Hepatocyte (in vitro differentiated cells): ENCODE results near the gene TGIF1.

Experiments used
- EZH2 ChIP-seq: fragments of 200-600 bp; sonication (generic); IDR thresholded peaks from 2 replicates; pipeline ENCODE4 v1.6.1; 2016; ENCODE audit warnings: antibody characterized with exemption, mild to moderate bottlenecking, borderline replicate concordance
- TF ChIP-seq, protein P1 (sequence below): fragments of 200-600 bp; sonication (generic); IDR thresholded peaks from 2 replicates; pipeline ENCODE4 v1.5.1; 2016; ENCODE audit warnings: antibody characterized with exemption, mild to moderate bottlenecking; ENCODE audit not compliant: poor library complexity

DNA sequence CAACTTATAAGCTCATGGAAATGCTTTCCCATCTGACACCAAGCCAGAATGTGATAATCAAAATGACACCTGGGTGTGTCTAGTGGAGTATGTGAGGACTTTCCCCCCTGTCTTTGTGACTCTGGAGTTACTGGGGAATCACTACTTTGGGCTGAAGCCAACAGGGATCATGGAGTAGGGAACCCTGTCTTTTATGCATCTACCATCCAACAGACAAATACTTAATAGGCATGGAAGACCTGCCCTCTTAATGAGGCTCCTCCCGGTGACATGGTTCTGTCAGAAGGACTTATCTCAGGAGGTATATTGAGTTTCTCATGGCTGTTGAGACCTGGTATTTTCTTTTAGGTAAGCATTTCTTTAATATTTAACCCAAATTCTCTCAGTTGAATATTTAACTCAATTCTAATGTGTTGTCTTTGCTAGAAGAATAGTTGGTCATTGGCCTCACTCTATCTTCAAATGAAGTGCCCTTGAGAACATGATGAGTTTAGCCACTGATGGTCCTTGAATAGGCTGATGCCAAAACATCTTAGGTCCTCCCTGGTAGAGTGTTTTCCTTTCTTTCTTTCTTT, 42.1 kb downstream of the TGIF1 start:
- TF ChIP-seq, protein P1, sequence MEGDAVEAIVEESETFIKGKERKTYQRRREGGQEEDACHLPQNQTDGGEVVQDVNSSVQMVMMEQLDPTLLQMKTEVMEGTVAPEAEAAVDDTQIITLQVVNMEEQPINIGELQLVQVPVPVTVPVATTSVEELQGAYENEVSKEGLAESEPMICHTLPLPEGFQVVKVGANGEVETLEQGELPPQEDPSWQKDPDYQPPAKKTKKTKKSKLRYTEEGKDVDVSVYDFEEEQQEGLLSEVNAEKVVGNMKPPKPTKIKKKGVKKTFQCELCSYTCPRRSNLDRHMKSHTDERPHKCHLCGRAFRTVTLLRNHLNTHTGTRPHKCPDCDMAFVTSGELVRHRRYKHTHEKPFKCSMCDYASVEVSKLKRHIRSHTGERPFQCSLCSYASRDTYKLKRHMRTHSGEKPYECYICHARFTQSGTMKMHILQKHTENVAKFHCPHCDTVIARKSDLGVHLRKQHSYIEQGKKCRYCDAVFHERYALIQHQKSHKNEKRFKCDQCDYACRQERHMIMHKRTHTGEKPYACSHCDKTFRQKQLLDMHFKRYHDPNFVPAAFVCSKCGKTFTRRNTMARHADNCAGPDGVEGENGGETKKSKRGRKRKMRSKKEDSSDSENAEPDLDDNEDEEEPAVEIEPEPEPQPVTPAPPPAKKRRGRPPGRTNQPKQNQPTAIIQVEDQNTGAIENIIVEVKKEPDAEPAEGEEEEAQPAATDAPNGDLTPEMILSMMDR = no peak
- TF ChIP-seq EZH2 = no peak
